HepG2 (cell line): ENCODE results near the gene CCDC183. TPM values are rescaled to one million over a fixed set of nuclear protein-coding genes. Genes with fewer than 3 reads are reported as not detected.

ENCODE experiments used
- AGO1 ChIP-seq: fragments of 200-400 bp; formaldehyde crosslinking; IDR thresholded peaks from 2 replicates; pipeline ENCODE4 v1.6.1; 2017; ENCODE audit warnings: mild to moderate bottlenecking, low read depth, low read length, moderate library complexity; ENCODE audit not compliant: poor library complexity, severe bottlenecking
- AGO2 ChIP-seq: fragments of 200-400 bp; formaldehyde crosslinking; optimal IDR thresholded peaks from 2 replicates; pipeline ENCODE3; 2017; ENCODE audit warnings: mild to moderate bottlenecking, low read depth, low read length, moderate library complexity
- ARID4A ChIP-seq: sonication (generic); formaldehyde crosslinking; IDR thresholded peaks from 2 replicates; pipeline ENCODE4 v1.5.0; 2020; ENCODE audit warnings: mild to moderate bottlenecking, missing genetic modification reagents, borderline replicate concordance
- BHLHE40 ChIP-seq: IDR thresholded peaks from 2 replicates; pipeline ENCODE4 v1.6.1; 2011; ENCODE audit warnings: low read length, improper control_type of control experiment
- CHCHD3 ChIP-seq: sonication (generic); formaldehyde crosslinking; IDR thresholded peaks from 2 replicates; pipeline ENCODE4 v1.8.0; 2022; ENCODE audit warnings: mild to moderate bottlenecking, missing genetic modification reagents, moderate library complexity
- FOSL2 ChIP-seq: sonication (generic); formaldehyde crosslinking; IDR thresholded peaks from 2 replicates; pipeline ENCODE4 v1.4.0; 2020; ENCODE audit warnings: missing genetic modification reagents
- PAX8 ChIP-seq: sonication (generic); formaldehyde crosslinking; IDR thresholded peaks from 2 replicates; pipeline ENCODE4 v1.8.0; 2022; ENCODE audit warnings: mild to moderate bottlenecking, missing genetic modification reagents, borderline replicate concordance
- RORA ChIP-seq: sonication (generic); formaldehyde crosslinking; IDR thresholded peaks from 2 replicates; pipeline ENCODE4 v1.5.0; 2020; ENCODE audit warnings: mild to moderate bottlenecking, missing genetic modification reagents, moderate library complexity
- TBL1XR1 ChIP-seq: fragments of 150-350 bp; IDR thresholded peaks from 2 replicates; pipeline ENCODE4 v1.6.1; 2014; ENCODE audit warnings: borderline replicate concordance, low read length; ENCODE audit not compliant: partially characterized antibody
- ZNF142 ChIP-seq: sonication (generic); formaldehyde crosslinking; IDR thresholded peaks from 2 replicates; pipeline ENCODE4 v1.4.0; 2020; ENCODE audit warnings: missing genetic modification reagents
- ZNF598 ChIP-seq: sonication (generic); formaldehyde crosslinking; IDR thresholded peaks from 2 replicates; pipeline ENCODE4 v1.5.1; 2020; ENCODE audit warnings: mild to moderate bottlenecking, missing genetic modification reagents, borderline replicate concordance
- ZNF605 ChIP-seq: sonication (generic); formaldehyde crosslinking; IDR thresholded peaks from 2 replicates; pipeline ENCODE4 v1.8.0; 2022; ENCODE audit warnings: mild to moderate bottlenecking, missing genetic modification reagents
- ZUFSP ChIP-seq: sonication (generic); formaldehyde crosslinking; IDR thresholded peaks from 2 replicates; pipeline ENCODE4 v1.9.0; 2021; ENCODE audit warnings: missing genetic modification reagents, mild to moderate bottlenecking, borderline replicate concordance
- polyA plus RNA-seq, 8 experiments: library from polyadenylated mRNA; depleted of rRNA in 3 of 8; stranded (reverse) in 7 of 8; unstranded in 1 of 8; fragments of >200 nt; fragmentation: Illumina TruSeq in 4 of 8; extraction: Trizol in 4 of 8; gene quantifications; 2 replicates each; pipeline versions ENCODE4 v1.2.1 to v1.2.3, GENCODE V29; 2011 to 2016; ENCODE audit warnings: low read depth in 4 of 8, missing spikeins in 1 of 8, mixed read lengths in 1 of 8; ENCODE audit not compliant: insufficient read depth in 1 of 8
- total RNA-seq, 5 experiments: library from RNA; depleted of rRNA; stranded (reverse); fragments of >200 nt; fragmentation: Illumina TruSeq; extraction: Trizol; gene quantifications; 2 replicates each; pipeline ENCODE4 v1.2.3, GENCODE V29; 2016; ENCODE audit warnings: low read depth in 1 of 5

CCDC183 gene
- total and polyA plus RNA-seq, 2 of the 13 experiments (the other 11 are each of a cell fraction or from before 2014, with no cell fraction given): 5.0 to 66.4 TPM

- no peak for TF ChIP-seq ZNF142 (CRISPR knock-in tag)
- no peak for TF ChIP-seq TBL1XR1
- TF ChIP-seq CHCHD3 (CRISPR knock-in tag): no peak
- TF ChIP-seq RORA (CRISPR knock-in tag): no peak
- TF ChIP-seq ZUFSP (CRISPR knock-in tag): no peak
- no peak for TF ChIP-seq FOSL2 (CRISPR knock-in tag)
- no peak for TF ChIP-seq ARID4A (CRISPR knock-in tag)
- peak; percentile 63; the same call in 1 of the 2 replicates for TF ChIP-seq ZNF605 (CRISPR knock-in tag)
- peak; percentile 43 for TF ChIP-seq AGO2
- TF ChIP-seq ZNF598 (CRISPR knock-in tag): 0 out of 2 replicates have a peak, but pooled peaks have one; percentile 19
- TF ChIP-seq BHLHE40: no peak
- peak; percentile 87 for TF ChIP-seq AGO1
- TF ChIP-seq PAX8 (CRISPR knock-in tag): 0 out of 2 replicates have a peak, but pooled peaks have one; percentile 22
Observed at GRCh38 chr9:136849960-136850865, 54.1 kb downstream of the CCDC183 start (continued).
